ENCODE measurements around the gene ATP6V1G1.

The ATP6V1G1 gene

DNA sequence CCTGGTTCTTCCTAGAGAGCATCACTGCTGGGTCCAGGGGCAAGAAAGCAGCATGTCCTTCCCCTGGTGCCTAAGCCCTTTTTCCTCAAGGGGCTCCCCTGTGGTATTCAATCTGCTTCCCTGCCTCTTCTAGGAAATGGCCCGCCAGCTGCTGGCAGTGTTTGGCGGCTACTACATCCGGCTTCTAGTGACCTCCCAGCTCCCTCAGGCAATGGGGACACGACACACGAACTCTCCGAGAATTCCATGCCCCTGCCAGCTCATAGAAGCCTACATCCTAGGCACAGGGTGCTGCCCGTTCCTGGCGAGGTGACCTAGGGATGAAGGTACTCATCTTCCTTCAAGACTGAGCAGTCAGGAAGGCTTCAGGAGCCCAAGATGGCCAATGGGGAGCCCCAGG, 55.4 kb downstream of the ATP6V1G1 start:
- H3K4me3 ChIP-seq (ENCODE audit: low read depth, low read length) = no peak overlapping the region
- ChIA-PET CTCF (interaction anchor here (1.3 to 6.2 kb wide), 2 partner anchors 10 to 156 kb away, joined by 4 to 57 read pairs; no protein-coding TSS in a partner anchor), POLR2A (interaction anchor here (0.5 kb wide), 1 partner anchor 46 kb away, joined by 3 read pairs; no protein-coding TSS in a partner anchor)
- DNase-seq (ENCODE audit: low read depth, low spot score) = no peak
- TF ChIP-seq CTCF (IDR thresholded peaks at IDR 0.05; ENCODE audit: insufficient read depth, low read length, missing control alignments) = no peak

DNA sequence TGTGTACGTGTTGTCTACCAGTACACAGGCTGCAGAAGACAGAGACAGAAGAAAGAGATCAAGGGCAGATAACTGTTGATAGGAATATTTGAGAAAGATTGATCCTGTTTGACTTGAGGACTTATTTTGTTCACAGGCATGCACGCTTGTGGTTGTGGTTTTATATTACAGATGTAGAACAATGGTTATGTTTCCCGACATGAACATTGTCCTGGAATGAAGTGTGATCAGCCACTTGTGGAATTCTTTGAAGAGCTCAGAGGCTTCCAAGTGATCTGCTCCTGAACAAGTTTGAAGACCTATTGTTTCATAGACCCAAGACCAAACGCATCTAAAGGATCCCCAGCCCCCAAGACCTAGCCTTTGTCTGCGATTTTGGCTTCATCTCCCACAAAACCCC, 56.3 kb downstream of the ATP6V1G1 start:
- POLR2A ChIA-PET = no interaction called here
- CTCF ChIA-PET = interaction anchor here (1.2 to 6.2 kb wide), 6 partner anchors 8 to 238 kb away, joined by 3 to 57 read pairs (median 7); no protein-coding TSS in a partner anchor
- TF ChIP-seq CTCF (IDR thresholded peaks at IDR 0.05; ENCODE audit: insufficient read depth, low read length, missing control alignments) = no peak
- DNase-seq (ENCODE audit: low read depth, low spot score) = no peak
- no peak overlapping the region for H3K4me3 ChIP-seq (ENCODE audit: low read depth, low read length)

Measured in AG04449 (cell line).